ENCODE results near the gene HOXB3. TPM values are rescaled to one million over a fixed set of nuclear protein-coding genes. Genes with fewer than 3 reads are reported as not detected.

The HOXB3 gene
- total and polyA plus RNA-seq, 2 of the 4 experiments (the other 2 are of a cell fraction): 6.3 to 59.6 TPM

GRCh38 chr17:48567646-48568354 is 22.2 kb downstream of the HOXB3 start:
- Histone ChIP-seq H2AK9ac (replicated peaks; ENCODE audit: low read depth, low read length, poor library complexity) (peak overlapping the region; percentile 47), H3K4me1 (ENCODE audit: control insufficient read depth, insufficient read depth, low read length) (peaks cover 57% of the 10 kb centered on the region), H2BK15ac (ENCODE audit: low read depth, low read length) (peak overlapping the region; percentile 89), H2BK5ac (ENCODE audit: low read depth, low read length, poor library complexity, severe bottlenecking) (peak overlapping the region; percentile 99), H4K5ac (ENCODE audit: low read depth, low read length) (peak overlapping the region; percentile 47), H3K9me3 (ENCODE audit: control insufficient read depth, insufficient read depth, low read length) (no peaks in the 10 kb centered on the region), H3K4me3 (ENCODE audit: insufficient read depth, low read depth, low read length) (peak overlapping the region; percentile 9; the same call in 1 of the 2 replicates), H3K27me3 (ENCODE audit: control insufficient read depth, insufficient read depth, low read length) (no peaks in the 10 kb centered on the region), H3K56ac (ENCODE audit: extremely low read depth, insufficient read depth, low read length) (peak overlapping the region; percentile 46), H3K4me2 (ENCODE audit: low read depth, low read length) (peak overlapping the region; percentile 83), H3K23ac (ENCODE audit: low read depth, low read length) (peak overlapping the region; percentile 99), H2AK5ac (ENCODE audit: low read depth, low read length) (peak overlapping the region; percentile 84), H4K91ac (ENCODE audit: insufficient read depth, low read depth, low read length) (peak overlapping the region; percentile 96), H4K20me1 (ENCODE audit: insufficient read depth, low read length) (peaks cover 17% of the 10 kb centered on the region), H3K4ac (ENCODE audit: low read depth, low read length) (peak overlapping the region; percentile 99), H3K9ac (ENCODE audit: low read depth, low read length) (peak overlapping the region; percentile 92), H3K27ac (ENCODE audit: insufficient read depth, low read length) (peak overlapping the region; percentile 93), H3K18ac (ENCODE audit: low read depth, low read length) (peak overlapping the region; percentile 78), H4K8ac (ENCODE audit: low read depth in 2 of 2, low read length in 2 of 2) (peak overlapping the region; percentile 77 to 92), H2AFZ (replicated peaks; ENCODE audit: low read length, poor library complexity) (no peak overlapping the region), H3K36me3 (ENCODE audit: control insufficient read depth, insufficient read depth, low read length) (peaks cover 51% of the 10 kb centered on the region; the same call in 1 of the 2 replicates), H2BK120ac (ENCODE audit: low read depth, low read length) (peak overlapping the region; percentile 83), H3K9me1 (ENCODE audit: insufficient read depth, low read length) (peaks cover 20% of the 10 kb centered on the region), H2BK20ac (ENCODE audit: low read depth, low read length) (peak overlapping the region; percentile 59), H3K79me1 (ENCODE audit: low read depth in 1 of 2, low read length in 2 of 2) (peaks cover 0 to 13% of the 10 kb centered on the region in 2 experiments; a peak in 1 of 4 replicates), H3K14ac (replicated peaks; ENCODE audit: low read depth, low read length) (peak overlapping the region; percentile 95)
- no TSS peak for BruUV-seq (replicated peaks)
- ATAC-seq (ENCODE audit: low read depth) (no peak), DNase-seq (no peak)
- TF ChIP-seq SMC3 (IDR thresholded peaks at IDR 0.05; ENCODE audit: low read depth, low read length) (no peak), CHD1 (IDR thresholded peaks at IDR 0.05; ENCODE audit: low read depth, low read length) (no peak), USF2 (IDR thresholded peaks at IDR 0.05; ENCODE audit: low read depth, low read length) (no peak), CEBPB (IDR thresholded peaks at IDR 0.05; ENCODE audit: low read depth, low read length) (no peak), FOS (IDR thresholded peaks at IDR 0.05; ENCODE audit: low read depth, low read length) (no peak), MAFK (IDR thresholded peaks at IDR 0.05; ENCODE audit: low read depth, low read length) (no peak), MXI1 (IDR thresholded peaks at IDR 0.05; ENCODE audit: borderline replicate concordance, low read depth, low read length) (no peak), NFE2L2 (IDR thresholded peaks at IDR 0.05; ENCODE audit: low read depth, low read length) (no peak), RFX5 (IDR thresholded peaks at IDR 0.05; ENCODE audit: low read depth, low read length) (no peak), BHLHE40 (IDR thresholded peaks at IDR 0.05; ENCODE audit: low read depth, low read length) (no peak), MAZ (IDR thresholded peaks at IDR 0.05; ENCODE audit: borderline replicate concordance, low read depth, low read length) (no peak), RAD21 (IDR thresholded peaks at IDR 0.05; ENCODE audit: low read length) (no peak)
- TF ChIP-seq, protein P1, sequence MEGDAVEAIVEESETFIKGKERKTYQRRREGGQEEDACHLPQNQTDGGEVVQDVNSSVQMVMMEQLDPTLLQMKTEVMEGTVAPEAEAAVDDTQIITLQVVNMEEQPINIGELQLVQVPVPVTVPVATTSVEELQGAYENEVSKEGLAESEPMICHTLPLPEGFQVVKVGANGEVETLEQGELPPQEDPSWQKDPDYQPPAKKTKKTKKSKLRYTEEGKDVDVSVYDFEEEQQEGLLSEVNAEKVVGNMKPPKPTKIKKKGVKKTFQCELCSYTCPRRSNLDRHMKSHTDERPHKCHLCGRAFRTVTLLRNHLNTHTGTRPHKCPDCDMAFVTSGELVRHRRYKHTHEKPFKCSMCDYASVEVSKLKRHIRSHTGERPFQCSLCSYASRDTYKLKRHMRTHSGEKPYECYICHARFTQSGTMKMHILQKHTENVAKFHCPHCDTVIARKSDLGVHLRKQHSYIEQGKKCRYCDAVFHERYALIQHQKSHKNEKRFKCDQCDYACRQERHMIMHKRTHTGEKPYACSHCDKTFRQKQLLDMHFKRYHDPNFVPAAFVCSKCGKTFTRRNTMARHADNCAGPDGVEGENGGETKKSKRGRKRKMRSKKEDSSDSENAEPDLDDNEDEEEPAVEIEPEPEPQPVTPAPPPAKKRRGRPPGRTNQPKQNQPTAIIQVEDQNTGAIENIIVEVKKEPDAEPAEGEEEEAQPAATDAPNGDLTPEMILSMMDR (conservative IDR thresholded peaks at IDR 0.05; ENCODE audit: low read depth, low read length): no peak
- TF ChIP-seq, protein P2, sequence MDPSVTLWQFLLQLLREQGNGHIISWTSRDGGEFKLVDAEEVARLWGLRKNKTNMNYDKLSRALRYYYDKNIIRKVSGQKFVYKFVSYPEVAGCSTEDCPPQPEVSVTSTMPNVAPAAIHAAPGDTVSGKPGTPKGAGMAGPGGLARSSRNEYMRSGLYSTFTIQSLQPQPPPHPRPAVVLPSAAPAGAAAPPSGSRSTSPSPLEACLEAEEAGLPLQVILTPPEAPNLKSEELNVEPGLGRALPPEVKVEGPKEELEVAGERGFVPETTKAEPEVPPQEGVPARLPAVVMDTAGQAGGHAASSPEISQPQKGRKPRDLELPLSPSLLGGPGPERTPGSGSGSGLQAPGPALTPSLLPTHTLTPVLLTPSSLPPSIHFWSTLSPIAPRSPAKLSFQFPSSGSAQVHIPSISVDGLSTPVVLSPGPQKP (IDR thresholded peaks at IDR 0.05; ENCODE audit: borderline replicate concordance, low read depth, low read length): no peak
- ChIA-PET CTCF (no interaction called here), POLR2A (ENCODE audit: unreplicated experiment) (interaction anchor here (0.6 to 1.3 kb wide), 3 partner anchors 10 to 26 kb away, joined by 3 to 5 read pairs (median 4); no protein-coding TSS in a partner anchor)
- intact Hi-C loops (cut with micrococcal nuclease): no loop called here
- WGBS, 2 experiments (ENCODE audit: extremely low coverage in 2 of 2, insufficient read length in 1 of 2): no CpG with 5 or more reads among the region's 2 CpGs
- in situ Hi-C loops (cut with MboI; ENCODE audit: low sequenced_read_pairs): no loop called here
- dilution Hi-C loops (cut with HindIII; ENCODE audit: low sequenced_read_pairs, unreplicated experiment): no loop called here
